ENCODE data around the gene ZAP70.

- TF ChIP-seq BHLHE40 (IDR thresholded peaks at IDR 0.05; ENCODE audit: borderline replicate concordance), result no peak
- no peak for TF ChIP-seq CTBP1 (IDR thresholded peaks at IDR 0.05; ENCODE audit: borderline replicate concordance)
- TF ChIP-seq FOXA1 (IDR thresholded peaks at IDR 0.05), result no peak
These were observed 7.3 kb upstream of the ZAP70 start for GRCh38 chr2:97706112-97706511.

Data from HEK293T (cell line).